CD4-positive, alpha-beta T cell treated with Interleukin-17A for 1 hour (primary cell): Measurements from ENCODE around the gene COLQ.
"Not testable (repeated sequence)": the region's sequence is repeated elsewhere in the genome, so short reads cannot be mapped to it uniquely, and the experiment has no call there.

Experiments
- DNase-seq: peaks from one replicate; pipeline ENCODE4 v3.0.0-alpha.2; 2020

COLQ gene

GRCh38 chr3:15410966-15411365 is 110.5 kb downstream of the COLQ start:
- DNase-seq, result not testable (repeated sequence)

GRCh38 chr3:15409774-15410173 is 111.7 kb downstream of the COLQ start:
- DNase-seq, result no peak

- no peak for DNase-seq
Observed at GRCh38 chr3:15409239-15409638, 112.3 kb downstream of the COLQ start.

- DNase-seq, result peak; percentile 68
Observed at GRCh38 chr3:15405448-15406050, 116.0 kb downstream of the COLQ start.

- DNase-seq, result no peak
Observed at GRCh38 chr3:15404767-15405166, 116.7 kb downstream of the COLQ start.

- no peak for DNase-seq
Observed at GRCh38 chr3:15403965-15404364, 117.5 kb downstream of the COLQ start.

- no peak for DNase-seq
Observed at GRCh38 chr3:15403495-15403894, 118.0 kb downstream of the COLQ start.

GRCh38 chr3:15401936-15402335 is 119.6 kb downstream of the COLQ start:
- DNase-seq, result no peak
